K562 (cell line): ENCODE results near the gene ROBO1.

ENCODE experiments used
- CREB1 ChIP-seq, 2 experiments: sonication (generic) in 1 of 2; formaldehyde crosslinking in 1 of 2; IDR thresholded peaks; 2 replicates each; pipeline versions ENCODE4 v1.6.1 to v1.8.0; 2012 to 2022; ENCODE audit warnings: inconsistent platforms in 1 of 2, mild to moderate bottlenecking in 1 of 2, missing genetic modification reagents in 1 of 2, moderate library complexity in 1 of 2
- EP300 ChIP-seq: IDR thresholded peaks from 2 replicates; pipeline ENCODE4 v1.6.1; 2012; ENCODE audit warnings: low read length, improper control_type of control experiment
- FOS ChIP-seq: IDR thresholded peaks from 3 replicates; pipeline ENCODE4 v1.6.1; 2011; ENCODE audit not compliant: insufficient read length; ENCODE audit errors: extremely low read depth
- KDM4B ChIP-seq, 2 experiments: fragments of 450-650 bp in 1 of 2; sonication (generic) in 1 of 2; IDR thresholded peaks; 2 replicates each; pipeline ENCODE4 v1.6.1; 2016 to 2017; ENCODE audit warnings: borderline replicate concordance in 2 of 2, antibody characterized with exemption in 1 of 2, low read depth in 1 of 2, mild to moderate bottlenecking in 1 of 2
- MAX ChIP-seq: sonication (generic); formaldehyde crosslinking; IDR thresholded peaks from 2 replicates; pipeline ENCODE4 v1.9.0; 2022; ENCODE audit warnings: mild to moderate bottlenecking, missing genetic modification reagents
- POLR2A ChIP-seq: fragments of 450-650 bp; conservative IDR thresholded peaks from 2 replicates; pipeline ENCODE4 v1.6.1; 2016
- POLR2AphosphoS2 ChIP-seq: IDR thresholded peaks from 2 replicates; pipeline ENCODE4 v1.6.1; 2012; ENCODE audit warnings: low read length, improper control_type of control experiment
- POLR2AphosphoS5 ChIP-seq: IDR thresholded peaks from 2 replicates; pipeline ENCODE4 v1.6.1; 2011; ENCODE audit warnings: mild to moderate bottlenecking, low read depth, low read length, moderate library complexity; ENCODE audit not compliant: control insufficient read depth, insufficient read depth
- RAD21 ChIP-seq, 2 experiments: fragments of 250-450 bp in 1 of 2; fragments of 450-650 bp in 1 of 2; sonication (Bioruptor Pico) in 1 of 2; formaldehyde crosslinking in 1 of 2; IDR thresholded peaks in 1 of 2; conservative IDR thresholded peaks in 1 of 2; 2 replicates each; pipeline versions ENCODE4 v1.4.0 to v1.8.0; 2020 to 2022; ENCODE audit warnings: mild to moderate bottlenecking in 2 of 2, moderate library complexity in 1 of 2
- RBFOX2 ChIP-seq: fragments of 200-400 bp; formaldehyde crosslinking; IDR thresholded peaks from 2 replicates; pipeline ENCODE4 v1.6.1; 2017; ENCODE audit warnings: low read depth, mild to moderate bottlenecking, low read length, moderate library complexity
- ZBED1 ChIP-seq: IDR thresholded peaks from 2 replicates; pipeline ENCODE4 v1.6.1; 2014
- ZNF707 ChIP-seq: fragments of 250-450 bp; sonication (Bioruptor Pico); conservative IDR thresholded peaks from 2 replicates; pipeline ENCODE4 v1.8.0; 2022; ENCODE audit warnings: inconsistent platforms, mild to moderate bottlenecking, moderate library complexity
- TF ChIP-seq, protein P1 (sequence below), 3 experiments: IDR thresholded peaks in 2 of 3; conservative IDR thresholded peaks in 1 of 3; 2 replicates each; pipeline ENCODE4 v1.5.1; 2011 to 2012; ENCODE audit warnings: low read length in 3 of 3, mild to moderate bottlenecking in 3 of 3, control low read depth in 2 of 3, improper control_type of control experiment in 1 of 3, inconsistent platforms in 1 of 3, low read depth in 1 of 3, mixed read lengths in 1 of 3, moderate library complexity in 1 of 3; ENCODE audit not compliant: insufficient read depth in 2 of 3

- TF ChIP-seq ZBED1 = no peak
- TF ChIP-seq POLR2AphosphoS2 = no peak
- no peak for TF ChIP-seq RBFOX2
- TF ChIP-seq POLR2A = no peak
- TF ChIP-seq ZNF707 = no peak
- no peak for TF ChIP-seq KDM4B (IDR thresholded peaks at IDR 0.05; ENCODE audit: borderline replicate concordance in 2 of 2, low read depth in 1 of 2)
- no peak for TF ChIP-seq CREB1 (IDR thresholded peaks at IDR 0.05)
- no peak for TF ChIP-seq CREB1 (CRISPR knock-in tag; IDR thresholded peaks at IDR 0.05)
- TF ChIP-seq POLR2AphosphoS5 = no peak
- TF ChIP-seq, protein P1, sequence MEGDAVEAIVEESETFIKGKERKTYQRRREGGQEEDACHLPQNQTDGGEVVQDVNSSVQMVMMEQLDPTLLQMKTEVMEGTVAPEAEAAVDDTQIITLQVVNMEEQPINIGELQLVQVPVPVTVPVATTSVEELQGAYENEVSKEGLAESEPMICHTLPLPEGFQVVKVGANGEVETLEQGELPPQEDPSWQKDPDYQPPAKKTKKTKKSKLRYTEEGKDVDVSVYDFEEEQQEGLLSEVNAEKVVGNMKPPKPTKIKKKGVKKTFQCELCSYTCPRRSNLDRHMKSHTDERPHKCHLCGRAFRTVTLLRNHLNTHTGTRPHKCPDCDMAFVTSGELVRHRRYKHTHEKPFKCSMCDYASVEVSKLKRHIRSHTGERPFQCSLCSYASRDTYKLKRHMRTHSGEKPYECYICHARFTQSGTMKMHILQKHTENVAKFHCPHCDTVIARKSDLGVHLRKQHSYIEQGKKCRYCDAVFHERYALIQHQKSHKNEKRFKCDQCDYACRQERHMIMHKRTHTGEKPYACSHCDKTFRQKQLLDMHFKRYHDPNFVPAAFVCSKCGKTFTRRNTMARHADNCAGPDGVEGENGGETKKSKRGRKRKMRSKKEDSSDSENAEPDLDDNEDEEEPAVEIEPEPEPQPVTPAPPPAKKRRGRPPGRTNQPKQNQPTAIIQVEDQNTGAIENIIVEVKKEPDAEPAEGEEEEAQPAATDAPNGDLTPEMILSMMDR (IDR thresholded peaks at IDR 0.05 in 2 of 3, conservative IDR thresholded peaks at IDR 0.05 in 1 of 3; ENCODE audit: insufficient read depth in 2 of 3, low read depth in 1 of 3, low read length in 3 of 3) = no peak
- TF ChIP-seq RAD21 (CRISPR knock-in tag; conservative IDR thresholded peaks at IDR 0.05 in 1 of 2, IDR thresholded peaks at IDR 0.05 in 1 of 2) = no peak
- TF ChIP-seq MAX (CRISPR knock-in tag) = no peak
- TF ChIP-seq FOS = no peak
- TF ChIP-seq EP300 = no peak
Measured at GRCh38 chr3:78765671-78766485, 1001.9 kb downstream of the ROBO1 start.
